AG04449 (cell line): ENCODE results near the gene SP7.
A peak's percentile ranks its signal among the peaks of the same experiment; 100 is the strongest.
"Not testable (repeated sequence)": the region's sequence is repeated elsewhere in the genome, so short reads cannot be mapped to it uniquely, and the experiment has no call there.

ENCODE experiments used
- CTCF ChIA-PET: fragments of 350-600 bp; formaldehyde crosslinking; extraction: SDS; loops from one replicate; lab custom pipeline; 2021; ENCODE audit warnings: antibody characterized with exemption; lab: Yijun Ruan, JAX
- POLR2A ChIA-PET: fragments of 400-600, 350-600 bp; formaldehyde crosslinking; extraction: SDS; loops from one replicate; lab custom pipeline; 2020; ENCODE audit warnings: antibody characterized with exemption, inconsistent platforms; lab: Yijun Ruan, JAX
- DNase-seq: peaks from one replicate; pipeline ENCODE4 v3.0.0-alpha.2; 2010; ENCODE audit warnings: low read depth, low spot score
- H3K4me3 ChIP-seq: 2 replicates; pipeline ENCODE4 v1.5.1; 2011; ENCODE audit warnings: low read depth, mild to moderate bottlenecking, control low read depth, low read length
- TF ChIP-seq, protein P1 (sequence below): IDR thresholded peaks from one replicate; pipeline ENCODE4 v1.5.1; 2011; ENCODE audit warnings: mild to moderate bottlenecking, moderate library complexity, low read length, control low read depth, inconsistent platforms; ENCODE audit not compliant: insufficient read depth; ENCODE audit errors: missing control alignments

Gene SP7

DNA sequence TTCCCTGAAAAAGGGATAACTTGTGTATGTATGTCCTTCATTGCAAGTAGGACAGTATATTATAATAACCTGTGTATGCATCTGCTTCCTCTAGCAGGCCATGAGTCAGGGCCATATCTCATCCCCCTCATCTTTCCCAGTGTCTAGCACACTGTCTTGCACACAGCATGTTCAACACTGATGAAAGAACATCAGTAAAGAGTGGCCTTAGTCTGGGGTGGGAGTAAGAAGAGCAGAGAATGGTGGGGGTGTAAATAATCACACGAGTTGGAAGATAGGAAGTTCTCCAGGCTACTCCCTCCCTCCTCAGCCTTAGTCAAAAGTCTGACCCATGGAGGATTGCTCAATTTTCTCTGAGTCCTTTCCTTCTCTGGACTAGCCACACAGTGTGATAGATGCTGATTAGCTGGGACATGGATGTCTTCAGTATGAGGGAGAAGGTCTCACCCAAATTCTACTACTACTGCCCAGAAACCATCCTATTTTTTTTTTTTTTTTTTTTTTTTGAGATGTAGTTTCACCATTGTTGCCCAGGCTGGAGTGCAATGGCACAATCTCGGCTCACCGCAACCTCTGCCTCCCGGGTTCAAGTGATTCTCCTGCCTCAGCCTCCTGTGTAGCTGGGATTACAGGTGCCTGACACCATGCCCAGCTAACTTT lies 29.2 kb upstream of the SP7 start:
- H3K4me3 ChIP-seq: no peak overlapping the region
- ChIA-PET POLR2A (interaction anchor here (0.5 to 0.9 kb wide), 2 partner anchors 14 to 56 kb away, joined by 3 read pairs; partner anchors contain the start of gene SP1), CTCF (interaction anchor here (0.6 to 4.5 kb wide), 4 partner anchors 12 to 20 kb away, joined by 3 to 53 read pairs (median 10); no protein-coding TSS in a partner anchor)
- TF ChIP-seq, protein P1, sequence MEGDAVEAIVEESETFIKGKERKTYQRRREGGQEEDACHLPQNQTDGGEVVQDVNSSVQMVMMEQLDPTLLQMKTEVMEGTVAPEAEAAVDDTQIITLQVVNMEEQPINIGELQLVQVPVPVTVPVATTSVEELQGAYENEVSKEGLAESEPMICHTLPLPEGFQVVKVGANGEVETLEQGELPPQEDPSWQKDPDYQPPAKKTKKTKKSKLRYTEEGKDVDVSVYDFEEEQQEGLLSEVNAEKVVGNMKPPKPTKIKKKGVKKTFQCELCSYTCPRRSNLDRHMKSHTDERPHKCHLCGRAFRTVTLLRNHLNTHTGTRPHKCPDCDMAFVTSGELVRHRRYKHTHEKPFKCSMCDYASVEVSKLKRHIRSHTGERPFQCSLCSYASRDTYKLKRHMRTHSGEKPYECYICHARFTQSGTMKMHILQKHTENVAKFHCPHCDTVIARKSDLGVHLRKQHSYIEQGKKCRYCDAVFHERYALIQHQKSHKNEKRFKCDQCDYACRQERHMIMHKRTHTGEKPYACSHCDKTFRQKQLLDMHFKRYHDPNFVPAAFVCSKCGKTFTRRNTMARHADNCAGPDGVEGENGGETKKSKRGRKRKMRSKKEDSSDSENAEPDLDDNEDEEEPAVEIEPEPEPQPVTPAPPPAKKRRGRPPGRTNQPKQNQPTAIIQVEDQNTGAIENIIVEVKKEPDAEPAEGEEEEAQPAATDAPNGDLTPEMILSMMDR: no peak
- DNase-seq: no peak

DNA sequence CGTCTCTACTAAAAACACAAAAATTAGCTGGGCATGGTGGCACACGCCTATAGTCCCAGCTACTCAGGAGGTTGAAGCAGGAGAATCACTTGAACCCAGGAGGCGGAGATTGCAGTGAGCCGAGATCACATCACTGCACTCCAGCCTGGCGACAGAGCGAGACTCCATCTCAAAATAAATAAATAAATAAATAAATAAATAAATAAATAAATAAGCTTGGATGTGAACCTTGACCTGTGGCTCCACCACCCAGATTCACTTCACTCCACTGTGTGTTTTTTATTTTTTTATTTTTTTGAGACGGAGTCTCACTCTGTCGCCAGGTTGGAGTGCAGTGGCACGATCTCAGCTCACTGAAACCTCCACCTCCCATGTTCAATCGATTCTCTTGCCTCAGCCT lies 25.5 kb upstream of the SP7 start:
- POLR2A ChIA-PET, DNase-seq, H3K4me3 ChIP-seq: not testable (repeated sequence)
- CTCF ChIA-PET: interaction anchor here (0.9 to 4.5 kb wide), 5 partner anchors 9 to 61 kb away, joined by 4 to 53 read pairs (median 5); partner anchors contain the start of gene AAAS

DNA sequence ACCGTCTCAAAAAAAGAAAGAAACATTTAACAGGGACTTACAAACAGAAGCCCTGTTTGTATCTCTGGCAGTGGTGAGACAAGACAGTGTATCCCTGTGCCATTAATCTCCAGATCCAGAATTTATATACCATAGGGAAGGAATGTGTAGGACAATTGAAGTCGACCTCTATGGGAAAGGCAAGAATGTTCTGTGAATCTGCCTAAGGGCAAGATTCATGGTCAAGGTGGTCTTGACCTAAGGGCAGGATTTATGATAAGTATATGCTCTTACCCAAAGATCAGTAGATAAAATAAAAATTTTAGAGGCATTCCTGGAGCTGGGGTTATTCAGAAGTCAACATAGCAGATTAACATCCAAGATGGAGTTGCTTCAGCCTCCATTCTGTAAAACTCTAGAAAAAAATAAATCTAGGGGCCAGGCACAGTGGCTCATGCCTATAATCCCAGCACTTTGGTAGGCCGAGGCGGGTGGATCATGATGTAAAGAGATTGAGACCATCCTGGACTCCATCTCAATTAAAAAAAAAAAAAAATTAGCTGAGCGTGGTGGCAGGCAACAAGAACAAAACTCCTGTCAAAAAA lies 22.8 kb upstream of the SP7 start:
- ChIA-PET POLR2A (no interaction called here), CTCF (interaction anchor here (1.0 to 16.2 kb wide), 4 partner anchors 14 to 67 kb away, joined by 3 to 593 read pairs (median 7); partner anchors contain the start of genes AAAS and AMHR2)
- TF ChIP-seq, protein P1: no peak
- no peak for DNase-seq
- no peak overlapping the region for H3K4me3 ChIP-seq

DNA sequence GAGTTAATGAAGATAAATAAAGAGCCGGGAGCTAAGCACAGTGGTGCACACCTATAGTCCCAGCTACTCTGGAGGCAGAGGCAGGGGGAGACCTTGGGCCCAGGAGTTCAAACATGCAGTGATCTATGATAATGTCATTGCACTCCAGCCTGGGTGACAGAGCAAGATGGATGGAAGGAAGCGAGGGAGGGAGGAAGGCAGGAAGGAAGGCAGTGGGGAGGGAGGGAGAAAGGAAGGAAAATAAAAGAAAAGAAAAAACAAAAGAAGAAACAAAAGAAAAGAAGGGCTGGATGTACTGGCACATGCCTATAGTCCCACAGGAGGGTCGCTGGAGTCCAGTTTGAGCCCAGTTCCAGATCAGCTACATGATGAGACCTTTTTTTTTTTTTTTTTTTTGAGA lies 19.0 kb upstream of the SP7 start:
- ChIA-PET CTCF (interaction anchor here (0.8 to 16.2 kb wide), 9 partner anchors 10 to 152 kb away, joined by 3 to 593 read pairs (median 19); partner anchors contain the start of genes AAAS, AMHR2 and NPFF), POLR2A (no interaction called here)
- TF ChIP-seq, protein P1: no peak

DNA sequence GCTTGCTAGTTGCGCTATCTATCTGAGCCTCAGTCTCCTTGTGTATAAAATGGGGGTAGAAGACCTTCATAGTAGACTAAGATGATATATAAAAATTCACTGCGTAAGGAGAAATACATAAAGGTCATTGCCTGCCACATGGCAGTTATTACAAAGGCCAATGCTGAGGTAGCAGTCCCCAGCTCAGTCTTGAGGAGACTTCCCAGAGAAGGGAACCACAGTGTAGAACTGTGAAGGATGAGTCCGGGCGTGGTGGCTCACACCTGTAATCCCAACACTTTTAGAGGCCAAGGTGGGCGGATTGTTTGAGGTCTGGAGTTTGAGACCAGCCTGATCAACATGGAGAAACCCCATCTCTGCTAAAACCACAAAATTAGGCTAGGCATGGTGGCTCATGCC lies 17.1 kb upstream of the SP7 start:
- CTCF ChIA-PET: interaction anchor here (0.7 to 16.2 kb wide), 30 partner anchors 8 to 166 kb away, joined by 3 to 593 read pairs (median 12); partner anchors contain the start of genes AAAS, AMHR2, MAP3K12 and NPFF
- TF ChIP-seq, protein P1: no peak
- POLR2A ChIA-PET: no interaction called here
- H3K4me3 ChIP-seq: no peak overlapping the region
- no peak for DNase-seq

More for the DNA sequence above, 19.0 kb upstream of the SP7 start:
- no peak overlapping the region for H3K4me3 ChIP-seq
- no peak for DNase-seq

DNA sequence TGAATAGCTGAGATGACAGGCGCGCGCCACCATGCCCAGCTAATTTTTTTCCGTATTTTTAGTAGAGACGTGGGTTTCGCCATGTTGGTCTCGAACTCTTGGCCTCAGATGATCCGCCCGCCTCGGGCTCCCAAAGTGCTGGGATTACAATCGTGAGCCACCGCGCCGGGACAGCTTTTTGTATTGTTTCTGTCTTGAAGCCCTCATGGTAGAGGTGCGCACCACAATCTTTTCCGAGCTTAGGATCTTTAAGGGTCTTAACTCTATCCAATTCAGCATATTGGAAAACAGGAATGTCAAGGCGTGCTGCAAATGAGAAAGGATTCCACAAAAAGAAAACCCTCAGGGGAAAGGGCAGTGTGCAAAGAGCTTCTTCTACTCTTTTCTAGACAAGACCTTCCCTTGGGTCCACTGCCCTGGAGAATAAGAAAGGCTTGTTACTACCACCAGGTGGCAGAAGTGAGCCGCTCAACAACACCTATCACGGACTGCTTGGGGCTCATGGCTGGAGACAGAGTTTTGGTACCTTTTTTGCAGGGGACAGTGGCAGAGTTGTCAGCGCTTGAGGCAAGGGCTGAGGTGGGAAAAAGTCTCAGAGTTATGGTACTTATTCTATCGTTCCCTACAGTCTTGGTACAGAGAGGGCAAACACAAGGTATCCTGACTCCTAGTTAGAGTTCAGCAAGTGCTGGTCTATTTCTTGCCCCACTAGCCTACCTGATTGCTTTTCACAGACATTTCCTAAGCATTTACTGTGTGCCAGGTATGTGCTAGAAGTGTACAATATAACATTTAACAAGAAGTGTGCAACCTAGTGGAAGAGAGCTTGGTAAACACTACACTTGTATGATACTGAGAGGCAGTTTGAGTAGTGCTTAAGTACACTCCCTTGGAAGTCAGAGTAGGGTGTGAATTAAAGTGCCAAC lies 16.4 kb upstream of the SP7 start:
- no peak overlapping the region for H3K4me3 ChIP-seq
- DNase-seq: peak; percentile 29
- ChIA-PET CTCF (interaction anchor here (0.6 to 16.2 kb wide), 55 partner anchors 8 to 287 kb away, joined by 3 to 593 read pairs (median 6); partner anchors contain the start of genes AAAS, AMHR2, MAP3K12 and NPFF), POLR2A (interaction anchor here (0.6 to 0.8 kb wide), 2 partner anchors 76 to 148 kb away, joined by 3 to 4 read pairs; partner anchors contain the start of gene TARBP2)
- TF ChIP-seq, protein P1: peak; percentile 84
